ENCODE results near the gene KDF1.

DNA sequence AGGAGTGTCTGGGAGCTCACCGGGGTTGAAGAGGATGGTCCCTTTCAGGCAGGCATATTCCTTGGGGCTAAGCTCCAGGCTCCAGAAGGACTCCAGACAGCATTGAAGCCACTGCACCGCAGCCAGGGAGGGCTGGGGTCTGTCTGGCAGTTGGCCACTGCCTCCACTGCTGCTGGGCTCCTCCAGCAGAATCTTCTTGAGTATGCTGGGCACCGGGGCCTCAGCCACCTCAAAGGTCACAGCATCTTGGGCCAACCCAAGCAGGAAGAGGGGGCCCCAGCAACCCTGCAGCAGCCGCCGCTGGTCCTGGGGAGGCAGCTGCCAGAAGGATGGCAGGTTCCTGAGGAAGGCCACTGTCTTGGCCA, 46.9 kb downstream of the KDF1 start:
- TF ChIP-seq EZH2 (IDR thresholded peaks at IDR 0.05; ENCODE audit: low read depth, unreplicated experiment): no peak
- TF ChIP-seq CTCF (conservative IDR thresholded peaks at IDR 0.05; ENCODE audit: low read depth in 2 of 2): no peak
- no peak for TF ChIP-seq ZNF331 (CRISPR knock-in tag; IDR thresholded peaks at IDR 0.05; ENCODE audit: low read depth)
- TF ChIP-seq POLR2AphosphoS5 (IDR thresholded peaks at IDR 0.05; ENCODE audit: low read depth): no peak
- TF ChIP-seq CREB1 (CRISPR knock-in tag; IDR thresholded peaks at IDR 0.05; ENCODE audit: low read depth): no peak
